C1 segment of cervical spinal cord (tissue), 14 donors: Measurements from ENCODE around the gene SCAI.
"Not testable (repeated sequence)": the region's sequence is repeated elsewhere in the genome, so short reads cannot be mapped to it uniquely, and the experiment has no call there.

Experiments
- DNase-seq, 14 donors: peaks; one replicate each; lab custom pipeline; 2025; lab: John Stamatoyannopoulos, UW

SCAI gene

GRCh38 chr9:125106285-125106893 lies 36.9 kb downstream of the SCAI start:
- DNase-seq: no peak

GRCh38 chr9:125103770-125104460 lies 39.4 kb downstream of the SCAI start:
- no peak for DNase-seq

- DNase-seq: no peak
Measured at GRCh38 chr9:125103021-125103420, 40.3 kb downstream of the SCAI start.

- no peak for DNase-seq
Measured at GRCh38 chr9:125100822-125101221, 42.5 kb downstream of the SCAI start.

GRCh38 chr9:125099816-125100215 lies 43.5 kb downstream of the SCAI start:
- no peak for DNase-seq

- no peak for DNase-seq
Measured at GRCh38 chr9:125095821-125096443, 47.4 kb downstream of the SCAI start.

GRCh38 chr9:125091121-125091520 lies 52.2 kb downstream of the SCAI start:
- peak in 1 of 14 donors; percentile 10 for DNase-seq

GRCh38 chr9:125089331-125089730 lies 54.0 kb downstream of the SCAI start:
- DNase-seq: no peak

GRCh38 chr9:125088752-125089151 lies 54.6 kb downstream of the SCAI start:
- no peak for DNase-seq

- no peak for DNase-seq
Measured at GRCh38 chr9:125085703-125086477, 57.4 kb downstream of the SCAI start.

GRCh38 chr9:125082197-125082596 lies 61.1 kb downstream of the SCAI start:
- not testable (repeated sequence) for DNase-seq

GRCh38 chr9:125080797-125081196 lies 62.5 kb downstream of the SCAI start:
- DNase-seq: not testable (repeated sequence)

GRCh38 chr9:125079931-125080330 lies 63.4 kb downstream of the SCAI start:
- no peak for DNase-seq

- DNase-seq: no peak
Measured at GRCh38 chr9:125075997-125076396, 67.3 kb downstream of the SCAI start.

- no peak for DNase-seq
Measured at GRCh38 chr9:125074976-125075375, 68.4 kb downstream of the SCAI start.

- DNase-seq: peak in 1 of 14 donors; percentile 5
Measured at GRCh38 chr9:125066839-125067619, 76.3 kb downstream of the SCAI start.

GRCh38 chr9:125061391-125061790 lies 81.9 kb downstream of the SCAI start:
- no peak for DNase-seq

- DNase-seq: no peak
Measured at GRCh38 chr9:125049212-125050049, 93.9 kb downstream of the SCAI start.

GRCh38 chr9:125043631-125044030 lies 99.7 kb downstream of the SCAI start:
- DNase-seq: no peak

GRCh38 chr9:125043148-125043547 lies 100.2 kb downstream of the SCAI start:
- no peak for DNase-seq
